ENCODE results near the gene FOXF1.

FOXF1 gene

GRCh38 chr16:86479419-86479818 lies 30.9 kb upstream of the FOXF1 start:
- TF ChIP-seq, protein P1, sequence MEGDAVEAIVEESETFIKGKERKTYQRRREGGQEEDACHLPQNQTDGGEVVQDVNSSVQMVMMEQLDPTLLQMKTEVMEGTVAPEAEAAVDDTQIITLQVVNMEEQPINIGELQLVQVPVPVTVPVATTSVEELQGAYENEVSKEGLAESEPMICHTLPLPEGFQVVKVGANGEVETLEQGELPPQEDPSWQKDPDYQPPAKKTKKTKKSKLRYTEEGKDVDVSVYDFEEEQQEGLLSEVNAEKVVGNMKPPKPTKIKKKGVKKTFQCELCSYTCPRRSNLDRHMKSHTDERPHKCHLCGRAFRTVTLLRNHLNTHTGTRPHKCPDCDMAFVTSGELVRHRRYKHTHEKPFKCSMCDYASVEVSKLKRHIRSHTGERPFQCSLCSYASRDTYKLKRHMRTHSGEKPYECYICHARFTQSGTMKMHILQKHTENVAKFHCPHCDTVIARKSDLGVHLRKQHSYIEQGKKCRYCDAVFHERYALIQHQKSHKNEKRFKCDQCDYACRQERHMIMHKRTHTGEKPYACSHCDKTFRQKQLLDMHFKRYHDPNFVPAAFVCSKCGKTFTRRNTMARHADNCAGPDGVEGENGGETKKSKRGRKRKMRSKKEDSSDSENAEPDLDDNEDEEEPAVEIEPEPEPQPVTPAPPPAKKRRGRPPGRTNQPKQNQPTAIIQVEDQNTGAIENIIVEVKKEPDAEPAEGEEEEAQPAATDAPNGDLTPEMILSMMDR (IDR thresholded peaks at IDR 0.05; ENCODE audit: control insufficient read depth, insufficient read depth, low read depth, low read length, missing control alignments): no peak
- H3K4me3 ChIP-seq (ENCODE audit: control insufficient read depth, low read depth, low read length): no peak overlapping the region
- no peak for DNase-seq (ENCODE audit: low read depth)

DNA sequence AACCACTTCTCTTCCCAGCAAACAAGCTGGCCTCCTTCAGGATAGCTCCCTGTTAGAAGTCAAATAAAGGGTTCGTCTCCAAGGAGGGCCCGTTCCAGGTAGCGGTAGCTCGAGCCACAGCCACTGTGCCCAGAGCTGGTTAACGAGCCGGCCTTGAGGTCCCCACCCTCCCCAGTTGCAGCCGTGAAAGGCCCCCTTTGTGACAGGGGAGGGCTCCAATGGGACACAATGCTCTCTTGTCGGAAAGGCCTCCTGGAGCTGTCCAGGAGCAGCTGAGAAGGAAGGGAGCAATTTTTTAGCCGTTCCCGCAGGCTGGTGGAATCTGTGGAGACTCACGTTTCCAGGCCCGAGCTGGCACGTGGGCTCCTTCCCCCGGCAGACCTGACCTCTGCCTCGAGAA lies 29.9 kb upstream of the FOXF1 start:
- no peak overlapping the region for H3K4me3 ChIP-seq (ENCODE audit: control insufficient read depth, low read depth, low read length)
- TF ChIP-seq, protein P1 (IDR thresholded peaks at IDR 0.05; ENCODE audit: control insufficient read depth, insufficient read depth, low read depth, low read length, missing control alignments): no peak
- no peak for DNase-seq (ENCODE audit: low read depth)

DNA sequence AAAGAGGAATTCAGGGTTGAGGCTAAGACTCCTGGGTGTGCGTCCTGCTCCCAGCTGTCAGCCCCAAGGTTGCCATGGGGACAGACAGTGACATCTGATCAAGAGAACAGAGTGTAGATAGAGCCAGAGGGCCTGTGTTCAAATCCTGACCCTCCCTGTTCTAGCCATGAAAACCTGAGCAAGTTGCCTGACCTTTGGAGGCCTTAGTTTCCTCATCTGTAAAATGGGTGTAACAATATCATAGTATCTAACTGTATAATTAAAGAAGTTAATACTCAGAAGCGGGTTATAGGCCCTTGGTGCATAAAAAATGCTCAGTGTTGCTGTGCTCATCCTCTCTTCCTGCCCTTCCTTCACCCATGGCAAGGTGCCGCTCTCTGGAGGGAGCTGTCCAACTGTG lies 28.7 kb upstream of the FOXF1 start:
- TF ChIP-seq, protein P1 (IDR thresholded peaks at IDR 0.05; ENCODE audit: control insufficient read depth, insufficient read depth, low read depth, low read length, missing control alignments): no peak
- no peak for DNase-seq (ENCODE audit: low read depth)
- no peak overlapping the region for H3K4me3 ChIP-seq (ENCODE audit: control insufficient read depth, low read depth, low read length)

GRCh38 chr16:86484240-86484639 lies 26.1 kb upstream of the FOXF1 start:
- TF ChIP-seq, protein P1 (IDR thresholded peaks at IDR 0.05; ENCODE audit: control insufficient read depth, insufficient read depth, low read depth, low read length, missing control alignments): no peak
- no peak overlapping the region for H3K4me3 ChIP-seq (ENCODE audit: control insufficient read depth, low read depth, low read length)
- no peak for DNase-seq (ENCODE audit: low read depth)

- TF ChIP-seq, protein P1 (IDR thresholded peaks at IDR 0.05; ENCODE audit: control insufficient read depth, insufficient read depth, low read depth, low read length, missing control alignments): no peak
- DNase-seq (ENCODE audit: low read depth): no peak
- no peak overlapping the region for H3K4me3 ChIP-seq (ENCODE audit: control insufficient read depth, low read depth, low read length)
Observed at GRCh38 chr16:86485746-86486145, 24.6 kb upstream of the FOXF1 start.

DNA sequence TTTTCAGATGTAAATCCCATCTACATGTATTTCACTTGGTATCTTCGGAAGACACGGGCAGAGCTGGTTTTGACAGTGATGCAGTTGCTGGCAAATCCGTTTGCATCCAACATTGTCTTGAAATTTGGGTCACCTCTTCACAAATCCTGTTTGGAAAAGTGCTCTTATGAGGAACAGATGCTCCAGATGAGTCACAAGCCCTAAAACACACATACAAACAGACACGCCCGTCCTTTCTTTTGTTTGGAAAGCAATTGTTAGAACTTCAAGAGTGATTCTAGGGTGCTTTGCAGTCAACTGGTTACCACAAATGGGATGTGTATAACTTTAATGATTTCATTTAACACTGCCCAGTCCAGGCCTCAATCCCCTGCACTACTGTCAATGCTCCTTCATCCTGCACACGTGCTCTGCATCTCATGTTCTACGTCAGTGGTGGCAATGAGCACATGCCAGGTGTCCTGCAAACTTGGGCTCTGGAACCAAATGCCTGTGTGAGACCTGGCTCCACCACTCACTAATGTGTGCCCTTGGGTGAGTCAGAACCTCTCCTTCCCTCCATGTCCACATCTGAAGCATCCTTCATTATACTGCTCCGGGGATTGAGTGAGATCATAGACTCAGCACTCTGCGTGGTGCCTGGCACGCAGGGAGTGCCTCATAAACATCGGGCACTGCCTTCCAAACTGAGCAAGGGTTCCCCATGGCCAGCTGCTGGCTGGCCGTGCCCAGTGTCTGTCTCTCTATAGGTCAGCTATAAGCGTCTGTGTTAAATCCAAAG lies 19.3 kb upstream of the FOXF1 start:
- DNase-seq (ENCODE audit: low read depth): no peak
- H3K4me3 ChIP-seq (ENCODE audit: control insufficient read depth, low read depth, low read length): no peak overlapping the region
- TF ChIP-seq, protein P1 (IDR thresholded peaks at IDR 0.05; ENCODE audit: control insufficient read depth, insufficient read depth, low read depth, low read length, missing control alignments): no peak
